HUES48 (cell line): ENCODE data around the gene ISCU.
"Not testable (repeated sequence)": the region's sequence is repeated elsewhere in the genome, so short reads cannot be mapped to it uniquely, and the experiment has no call there.

Source experiments
- H3K27ac ChIP-seq: one replicate; pipeline ENCODE4 v1.7.0; 2013; ENCODE audit warnings: low read depth, low read length, inconsistent platforms
- H3K27me3 ChIP-seq: 2 replicates; pipeline ENCODE4 v1.6.1; 2013; ENCODE audit warnings: mild to moderate bottlenecking, low read length; ENCODE audit not compliant: control insufficient read depth, insufficient read depth
- H3K36me3 ChIP-seq: 2 replicates; pipeline ENCODE4 v1.6.1; 2013; ENCODE audit warnings: low read length; ENCODE audit not compliant: control insufficient read depth, insufficient read depth
- H3K4me1 ChIP-seq: 2 replicates; pipeline ENCODE4 v1.6.1; 2013; ENCODE audit warnings: mild to moderate bottlenecking, low read length; ENCODE audit not compliant: control insufficient read depth, insufficient read depth
- H3K4me3 ChIP-seq: 2 replicates; pipeline ENCODE4 v1.5.1; 2013; ENCODE audit warnings: mild to moderate bottlenecking, low read depth, low read length
- H3K9ac ChIP-seq: 2 replicates; pipeline ENCODE4 v1.6.1; 2013; ENCODE audit warnings: mild to moderate bottlenecking, low read depth, low read length, moderate library complexity
- H3K9me3 ChIP-seq: 2 replicates; pipeline ENCODE4 v1.6.1; 2013; ENCODE audit warnings: low read length; ENCODE audit not compliant: control insufficient read depth, insufficient read depth

ISCU gene

GRCh38 chr12:108616359-108616758, 54.0 kb downstream of the ISCU start:
- no peak overlapping the region for H3K4me3 ChIP-seq
- H3K9me3 ChIP-seq = no peaks in the 10 kb centered on the region
- H3K27me3 ChIP-seq = no peaks in the 10 kb centered on the region
- no peak overlapping the region for H3K27ac ChIP-seq
- H3K36me3 ChIP-seq = no peaks in the 10 kb centered on the region
- H3K9ac ChIP-seq = no peak overlapping the region
- peaks cover 10% of the 10 kb centered on the region for H3K4me1 ChIP-seq

- Histone ChIP-seq H3K9ac (no peak overlapping the region), H3K36me3 (no peaks in the 10 kb centered on the region), H3K9me3 (no peaks in the 10 kb centered on the region), H3K4me3 (no peak overlapping the region), H3K4me1 (peaks cover 11% of the 10 kb centered on the region), H3K27ac (no peak overlapping the region), H3K27me3 (no peaks in the 10 kb centered on the region)
Observed at GRCh38 chr12:108616941-108617858, 54.8 kb downstream of the ISCU start.

- Histone ChIP-seq H3K9me3 (no peaks in the 10 kb centered on the region), H3K9ac (no peak overlapping the region), H3K36me3 (no peaks in the 10 kb centered on the region), H3K4me3 (no peak overlapping the region), H3K4me1 (peaks cover 15% of the 10 kb centered on the region), H3K27me3 (no peaks in the 10 kb centered on the region), H3K27ac (no peak overlapping the region)
Observed at GRCh38 chr12:108618079-108618952, 55.9 kb downstream of the ISCU start.

- H3K9me3 ChIP-seq, H3K27ac ChIP-seq, H3K27me3 ChIP-seq, H3K9ac ChIP-seq, H3K4me3 ChIP-seq, H3K36me3 ChIP-seq: not testable (repeated sequence)
- H3K4me1 ChIP-seq = peaks cover 15% of the 10 kb centered on the region
Observed at GRCh38 chr12:108618953-108619274, 56.5 kb downstream of the ISCU start.
